Activated CD4-positive, alpha-beta T cell treated with anti-CD3 and anti-CD28 coated beads, Interleukin-2, Interleukin-6, amounts not matched to agents 100 ng/mL and 50 ng/mL, durations not matched to agents 16 hours and 8 hours (primary cell): Measurements from ENCODE around the gene ATG14.
"Not testable (repeated sequence)": the region's sequence is repeated elsewhere in the genome, so short reads cannot be mapped to it uniquely, and the experiment has no call there.

Source experiments
- DNase-seq: peaks from one replicate; pipeline ENCODE4 v3.0.0-alpha.2; 2020

ATG14 gene

DNA sequence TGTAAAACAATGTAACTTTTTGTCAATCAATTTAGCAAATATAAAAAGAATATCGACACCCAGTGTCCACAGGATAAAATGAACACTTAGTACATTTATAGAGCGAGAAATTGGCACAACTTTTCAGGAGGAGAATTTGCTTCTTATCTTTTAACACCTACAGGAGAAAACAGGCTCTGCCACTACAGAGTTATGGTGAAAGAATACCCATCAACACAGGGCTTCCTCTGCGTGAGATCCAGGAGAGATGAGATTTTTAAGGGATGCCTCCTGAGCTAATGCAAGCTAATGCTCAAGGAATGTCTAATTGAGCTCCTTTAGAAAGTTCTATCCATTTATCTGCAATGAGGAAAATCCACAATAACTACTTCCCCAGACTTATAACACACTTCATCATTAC, 21.0 kb upstream of the ATG14 start:
- DNase-seq: no peak

DNA sequence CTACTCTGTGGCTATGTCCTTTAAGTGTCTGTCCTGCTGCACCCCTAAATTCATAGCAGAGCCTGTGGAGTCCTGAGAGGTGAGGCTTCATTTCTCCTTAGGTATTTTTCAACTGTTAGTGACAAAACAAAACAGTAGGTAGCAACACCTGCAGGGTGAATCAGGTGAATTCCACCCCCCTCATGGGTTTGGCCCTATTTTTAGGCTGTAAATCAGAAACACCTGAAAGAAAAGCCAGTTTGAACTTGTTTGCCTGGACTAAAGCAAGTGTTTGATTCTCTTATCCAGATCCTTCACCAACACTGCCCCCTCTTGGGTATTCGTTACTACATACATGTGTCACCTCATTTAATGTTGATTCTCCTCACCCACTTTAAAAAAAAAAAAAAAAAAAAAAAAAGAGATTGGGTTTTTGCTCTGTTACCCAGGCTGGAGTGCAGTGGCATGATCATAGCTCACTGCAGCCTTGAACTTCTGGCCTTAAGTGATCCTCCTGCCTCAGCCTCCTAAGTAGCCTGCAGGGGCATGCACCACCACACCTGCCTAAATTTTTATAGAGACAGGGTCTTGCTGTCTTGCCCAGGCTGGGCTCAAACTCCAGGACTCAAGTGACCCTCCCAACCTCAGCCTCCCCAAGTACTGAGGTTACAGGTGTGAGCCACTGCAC, 18.5 kb upstream of the ATG14 start:
- DNase-seq: peak; percentile 73

GRCh38 chr14:55427439-55427838, 15.8 kb upstream of the ATG14 start:
- DNase-seq: no peak

DNA sequence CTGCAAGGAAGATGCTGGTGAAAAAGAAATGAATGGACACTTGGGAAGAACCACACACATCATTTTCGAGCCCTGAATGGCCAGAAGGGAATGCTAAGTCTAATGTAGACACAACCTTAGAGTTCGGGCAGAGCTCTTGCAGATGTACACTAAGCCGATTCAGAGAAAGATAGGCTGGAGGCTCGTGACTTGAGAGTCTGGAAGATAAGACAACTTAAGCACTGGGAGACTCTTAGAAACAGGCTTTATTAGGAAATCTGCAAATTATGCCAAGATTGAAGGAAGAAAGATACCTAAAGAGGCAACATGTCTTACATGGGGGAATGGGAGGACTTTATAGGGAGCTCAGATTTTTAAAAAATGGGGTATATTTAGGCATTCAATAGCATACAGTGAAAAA, 15.3 kb upstream of the ATG14 start:
- no peak for DNase-seq

DNA sequence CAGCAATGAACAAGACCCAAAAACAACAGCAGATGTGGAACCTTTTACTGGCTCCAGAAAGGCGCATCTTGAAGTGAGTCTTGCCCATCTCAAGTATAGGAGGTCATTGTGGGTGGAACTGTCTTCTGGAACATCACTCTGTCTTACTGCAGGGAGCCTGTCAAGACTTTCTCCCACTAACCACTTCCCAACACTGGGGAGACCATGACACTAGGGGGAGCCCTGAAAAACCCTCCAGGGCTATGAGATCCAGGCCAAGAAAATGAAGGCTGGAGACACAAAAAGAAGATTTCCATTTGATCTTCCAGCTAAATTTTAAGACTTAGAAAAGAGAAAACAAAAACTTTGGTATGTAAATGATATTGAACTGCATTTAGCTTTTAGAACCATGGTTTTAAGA, 13.5 kb upstream of the ATG14 start:
- DNase-seq: no peak

GRCh38 chr14:55423969-55424368, 12.3 kb upstream of the ATG14 start:
- no peak for DNase-seq

- DNase-seq: not testable (repeated sequence)
Measured at GRCh38 chr14:55422338-55422737, 10.7 kb upstream of the ATG14 start.

DNA sequence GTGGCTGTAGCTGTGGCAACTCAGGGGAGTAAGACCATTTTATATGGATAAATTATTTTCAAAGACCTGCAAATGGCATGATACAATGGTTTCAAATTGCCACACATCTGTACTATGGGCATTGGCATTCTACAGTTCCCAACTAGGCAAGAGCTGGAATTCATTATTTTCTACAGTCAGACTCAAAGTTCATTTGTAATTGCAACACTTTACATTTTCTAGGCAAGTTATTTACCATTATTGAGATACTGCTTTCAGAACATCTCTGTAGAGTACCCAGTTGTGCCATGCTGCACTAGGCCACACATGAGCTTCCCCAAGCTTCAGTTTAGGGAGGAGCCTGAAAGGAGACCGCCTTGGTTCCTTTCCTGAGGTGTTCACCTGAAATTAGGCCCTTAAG, 8.0 kb upstream of the ATG14 start:
- no peak for DNase-seq

GRCh38 chr14:55418411-55418810, 6.8 kb upstream of the ATG14 start:
- DNase-seq: no peak

- no peak for DNase-seq
Measured at GRCh38 chr14:55417955-55418354, 6.3 kb upstream of the ATG14 start.

- peak; percentile 52 for DNase-seq
Measured at GRCh38 chr14:55416866-55417265, 5.2 kb upstream of the ATG14 start.

DNA sequence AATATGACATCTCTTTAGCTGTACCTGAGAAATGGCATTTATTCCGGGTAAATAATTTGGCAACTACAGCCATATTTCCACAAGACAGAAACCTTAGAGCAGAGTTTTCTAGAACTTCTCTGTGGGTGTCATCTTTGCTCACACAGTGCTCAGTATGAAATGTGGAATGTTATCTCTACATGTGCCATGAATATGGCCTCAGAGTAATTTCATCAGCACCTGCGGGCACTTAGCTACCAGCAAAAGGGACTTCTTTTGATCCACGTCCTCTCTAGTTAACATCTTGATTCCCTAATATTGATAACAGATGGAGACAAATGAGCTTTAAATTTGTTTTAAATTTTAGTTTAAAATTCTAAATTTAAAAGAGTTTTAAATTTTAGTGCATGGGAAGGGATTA, 2.9 kb upstream of the ATG14 start:
- DNase-seq: no peak

DNA sequence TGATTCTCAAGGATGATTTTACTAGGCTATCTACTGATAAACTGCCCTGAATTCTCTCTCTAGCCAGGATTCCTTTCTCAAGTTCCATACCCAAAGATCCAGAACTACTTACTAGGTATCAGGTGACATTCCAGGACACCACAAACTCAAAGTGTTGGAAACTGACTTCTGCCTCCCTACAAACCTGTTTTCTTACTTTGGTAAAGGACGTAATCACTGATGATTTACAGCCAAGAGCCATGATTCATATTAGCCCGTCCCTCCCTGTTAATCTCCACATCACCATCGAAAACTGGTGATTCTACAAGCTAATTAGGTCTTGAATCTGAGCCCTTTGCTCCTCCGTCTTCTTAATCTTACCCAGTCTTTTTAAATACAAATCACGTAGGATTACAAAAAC, 1.0 kb upstream of the ATG14 start:
- DNase-seq: no peak

DNA sequence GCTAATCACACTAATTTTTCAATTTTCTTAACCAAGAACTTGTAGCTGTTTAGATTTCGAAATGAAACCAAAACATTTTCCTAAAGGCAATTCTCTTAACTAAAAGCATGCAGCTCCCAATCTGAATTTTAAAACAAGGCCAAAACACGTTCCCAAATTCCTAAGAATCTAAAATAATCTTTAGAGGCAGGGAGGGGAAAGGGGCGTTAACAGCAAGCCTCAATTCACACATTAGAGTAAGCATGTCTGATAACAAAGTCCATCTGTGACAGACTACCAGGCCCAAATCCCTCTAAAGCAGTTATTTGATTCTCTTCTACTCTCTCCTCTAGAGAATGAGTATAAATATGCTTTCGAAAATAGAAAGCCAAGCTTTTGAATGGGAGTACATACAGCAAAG, 754 bp downstream of the ATG14 start:
- no peak for DNase-seq

DNA sequence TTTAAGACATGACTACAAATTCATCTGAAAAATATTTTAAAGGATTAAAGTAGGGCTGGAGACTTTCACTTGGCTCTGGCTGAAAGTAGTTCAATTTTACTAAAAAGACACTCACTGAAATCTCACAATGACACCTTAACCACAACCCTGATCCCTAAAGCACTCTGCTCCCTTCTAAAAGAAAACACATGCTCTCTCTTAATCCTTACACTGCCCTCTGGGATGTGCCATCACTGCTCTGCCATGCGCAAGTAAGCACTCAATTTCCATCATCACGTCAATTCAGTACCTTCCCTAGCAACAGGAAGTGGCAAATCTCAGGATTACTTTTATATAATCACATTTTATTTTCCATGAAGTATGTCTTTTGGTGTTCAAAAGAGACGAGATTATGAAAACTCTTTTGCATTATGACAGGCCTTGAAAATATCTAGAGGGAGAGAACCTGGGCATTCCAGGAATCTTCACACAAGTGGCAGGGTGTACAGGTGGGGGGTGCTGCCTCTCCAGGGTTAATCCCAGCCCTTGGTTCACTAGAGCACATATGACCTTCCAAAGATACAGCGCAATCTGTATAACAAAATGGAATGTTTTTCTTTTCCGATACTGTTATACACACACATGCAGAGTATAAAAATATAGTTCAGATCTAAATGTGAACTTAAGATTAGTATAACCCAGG, 7.3 kb downstream of the ATG14 start:
- peak; percentile 6 for DNase-seq

GRCh38 chr14:55401751-55402150, 9.9 kb downstream of the ATG14 start:
- no peak for DNase-seq

DNA sequence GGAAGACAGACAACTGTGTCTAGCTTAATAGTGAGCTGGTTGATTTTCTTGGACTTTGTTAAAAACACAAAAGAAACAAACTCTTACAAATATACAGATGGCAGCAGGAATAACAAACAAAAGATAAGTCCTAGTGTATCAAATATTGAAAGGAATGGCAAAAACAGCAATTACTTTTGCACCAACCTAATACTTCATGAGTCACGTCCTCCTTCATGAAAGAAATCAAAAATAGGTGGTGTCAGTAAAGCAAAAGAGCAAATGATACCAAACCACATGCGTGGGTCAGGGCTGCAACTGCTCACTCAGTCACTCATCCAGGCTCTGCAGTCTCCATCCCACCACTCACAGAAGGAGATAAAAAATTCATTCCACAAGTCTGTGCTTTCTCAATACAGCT, 11.8 kb downstream of the ATG14 start:
- DNase-seq: no peak

DNA sequence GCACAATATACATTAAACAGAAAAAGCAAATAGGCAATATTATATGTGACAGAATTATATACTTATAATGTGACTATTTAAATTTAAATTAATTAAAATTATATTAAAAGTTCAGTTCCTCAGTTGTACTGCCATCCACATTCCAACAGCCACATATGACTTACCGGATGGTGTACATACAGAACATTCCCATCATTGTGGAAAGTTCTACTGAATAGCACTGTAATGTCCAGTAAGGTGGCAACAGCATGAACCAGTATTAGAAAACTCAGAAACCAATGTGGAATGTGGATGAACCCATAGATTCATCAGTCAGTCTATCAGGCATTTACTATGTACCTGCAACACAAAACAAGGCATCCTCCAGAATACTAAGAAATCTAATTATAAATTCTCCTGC, 12.4 kb downstream of the ATG14 start:
- DNase-seq: no peak

DNA sequence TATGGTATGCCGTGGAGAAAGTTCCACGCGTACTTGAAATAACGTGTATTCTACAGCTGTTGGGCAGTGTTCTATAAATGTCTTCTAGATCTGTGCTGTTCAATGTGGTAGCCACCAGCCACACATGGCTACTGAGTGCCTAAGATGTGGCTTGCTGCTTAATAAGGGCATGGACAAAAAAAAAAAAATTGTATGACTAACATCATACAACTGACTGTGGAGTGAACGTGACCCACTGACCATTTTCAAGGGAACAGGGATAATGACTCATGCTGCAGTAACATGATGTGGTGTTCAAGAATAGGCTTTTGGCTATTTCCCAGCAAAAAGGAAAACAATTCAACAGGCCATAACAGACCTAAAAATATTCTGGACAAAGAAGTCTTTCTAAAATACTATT, 13.0 kb downstream of the ATG14 start:
- DNase-seq: no peak

DNA sequence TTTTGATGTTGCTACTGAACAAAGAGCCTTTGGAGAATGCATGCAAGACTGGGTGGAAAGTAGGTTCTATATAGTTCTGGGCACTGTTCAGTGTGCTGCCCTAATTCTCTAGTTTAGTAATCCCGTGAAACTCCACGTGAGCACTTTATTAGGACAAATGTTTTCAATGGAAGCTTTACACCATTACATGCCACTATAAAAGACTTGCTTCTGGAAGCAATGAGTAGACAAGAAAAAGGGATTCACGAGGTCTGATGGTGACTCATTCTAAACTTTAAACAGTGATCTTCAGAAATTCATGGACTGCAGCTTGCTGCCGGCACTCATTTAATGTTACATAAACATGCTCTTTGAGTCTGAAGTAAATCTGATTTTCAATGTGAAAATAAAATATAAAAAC, 22.3 kb downstream of the ATG14 start:
- DNase-seq: no peak

DNA sequence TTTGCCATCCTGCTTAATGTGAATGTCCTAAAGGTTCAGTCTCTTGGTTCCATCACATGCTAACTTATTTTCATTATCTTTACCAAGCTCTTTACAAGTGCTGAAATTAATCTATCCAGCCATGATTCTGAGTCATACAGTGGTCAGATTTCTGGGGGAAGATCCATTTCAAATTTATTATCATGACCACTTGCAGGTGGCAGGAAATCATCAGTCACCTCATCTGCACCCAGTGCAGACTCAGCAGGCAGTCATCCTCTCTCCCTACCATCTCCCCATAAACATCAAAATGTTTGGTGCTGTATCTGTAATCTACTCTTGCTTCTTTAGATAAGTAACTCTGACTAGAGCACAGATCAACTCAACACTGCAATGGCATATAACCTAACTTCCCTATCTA, 23.5 kb downstream of the ATG14 start:
- no peak for DNase-seq

- DNase-seq: no peak
Measured at GRCh38 chr14:55387121-55387520, 24.5 kb downstream of the ATG14 start.

- DNase-seq: no peak
Measured at GRCh38 chr14:55386037-55386808, 25.4 kb downstream of the ATG14 start.

GRCh38 chr14:55384536-55384935, 27.1 kb downstream of the ATG14 start:
- DNase-seq: no peak
